Retina (tissue), 1 donor: ENCODE measurements around the gene RRBP1.

Experiments used
- DNase-seq: peaks from one replicate; pipeline ENCODE4 v3.0.0-alpha.2; 2016

RRBP1 gene

DNA sequence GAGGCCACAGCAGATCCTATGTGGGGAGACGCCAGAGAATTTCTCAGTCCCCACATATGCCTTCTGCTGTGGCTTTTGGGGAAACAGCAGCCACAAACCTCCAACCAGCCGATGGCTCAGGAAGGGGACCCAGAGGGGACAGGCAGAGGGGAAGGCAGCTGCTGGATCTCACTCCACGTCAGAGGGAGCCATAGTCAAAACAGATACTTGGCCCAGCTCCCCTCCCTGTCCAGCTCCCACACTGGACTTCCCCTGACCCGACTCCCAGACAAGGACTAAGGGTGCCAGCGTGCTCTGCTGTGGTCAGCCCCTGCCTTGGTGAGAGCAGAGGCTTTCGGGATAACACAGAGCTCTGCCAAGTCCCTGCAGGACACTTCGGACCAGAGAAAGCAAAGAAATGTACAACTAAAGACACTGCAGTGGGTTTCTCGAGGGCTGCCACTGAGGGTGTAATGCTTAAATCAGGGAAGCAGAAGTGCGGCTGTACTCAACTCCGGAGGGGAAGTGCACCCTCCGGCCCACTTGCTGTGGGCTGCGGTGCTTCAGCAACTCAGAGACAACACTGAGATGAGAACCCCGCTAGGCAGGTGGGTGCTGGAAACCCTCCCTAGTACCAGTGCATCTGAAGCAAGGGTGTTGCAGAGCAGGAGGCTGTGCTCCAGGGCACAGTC is 47.2 kb downstream of the RRBP1 start:
- no peak for DNase-seq

DNA sequence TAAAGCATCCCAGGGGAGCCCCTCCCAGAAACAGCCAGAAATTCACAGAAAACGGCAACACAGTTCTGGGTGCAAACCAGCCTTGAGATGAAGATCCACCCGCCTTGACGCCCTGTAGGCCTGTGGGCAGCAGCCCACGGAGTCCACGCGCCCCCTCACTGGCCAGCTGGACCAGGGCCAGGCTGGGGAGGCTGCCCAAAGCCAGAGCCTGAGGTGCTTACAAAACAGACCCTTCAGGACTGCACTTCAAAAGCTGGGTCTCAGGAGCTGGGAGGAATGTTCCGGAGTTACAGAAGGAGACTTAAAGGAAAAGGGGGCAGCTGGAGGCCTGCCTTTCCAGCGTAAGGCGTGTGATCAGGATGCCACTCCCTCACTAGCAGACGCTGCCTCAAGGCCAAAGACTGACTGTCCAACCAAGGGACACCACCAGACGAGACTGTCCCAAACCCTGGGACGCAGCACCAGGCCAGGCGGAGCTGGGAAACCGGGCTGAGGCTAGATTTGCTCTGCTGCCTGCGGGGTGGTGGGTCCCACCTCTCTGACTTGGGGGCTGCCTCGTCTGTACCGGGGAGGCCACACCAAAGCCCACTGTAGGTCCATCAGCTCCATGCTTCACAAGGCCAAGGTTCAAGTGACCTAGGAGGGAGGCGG is 48.1 kb downstream of the RRBP1 start:
- no peak for DNase-seq

DNA sequence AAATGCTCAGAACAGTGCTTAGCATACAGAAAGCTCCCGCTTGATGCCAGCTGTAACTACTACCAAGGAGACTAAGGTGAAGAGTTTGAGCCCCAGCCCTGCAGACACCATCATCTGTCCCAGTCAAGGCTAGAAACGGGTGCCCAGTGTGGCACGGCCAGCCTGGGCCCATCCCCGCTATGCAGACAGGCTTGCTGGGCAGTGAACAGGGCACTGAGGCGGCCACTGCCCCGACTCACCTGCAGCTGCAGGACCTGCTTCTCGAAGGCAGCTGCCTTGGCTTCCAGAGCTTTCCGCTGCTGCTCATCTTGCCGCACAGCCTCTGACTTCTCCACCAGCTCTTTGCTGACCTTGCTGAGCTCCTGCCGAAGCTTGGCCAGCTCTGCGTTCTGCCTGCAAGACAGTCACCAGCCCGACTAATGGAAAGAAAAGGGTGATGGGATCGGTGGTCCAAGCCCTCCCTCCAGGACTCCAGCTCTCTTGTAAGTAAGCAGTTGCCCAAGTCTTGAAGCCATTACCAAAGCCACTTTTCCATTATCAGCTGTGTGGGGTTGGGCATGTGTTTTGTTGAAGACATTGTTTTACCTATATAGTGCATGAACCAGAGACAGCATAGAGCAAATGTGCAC is 48.7 kb downstream of the RRBP1 start:
- DNase-seq: no peak

DNA sequence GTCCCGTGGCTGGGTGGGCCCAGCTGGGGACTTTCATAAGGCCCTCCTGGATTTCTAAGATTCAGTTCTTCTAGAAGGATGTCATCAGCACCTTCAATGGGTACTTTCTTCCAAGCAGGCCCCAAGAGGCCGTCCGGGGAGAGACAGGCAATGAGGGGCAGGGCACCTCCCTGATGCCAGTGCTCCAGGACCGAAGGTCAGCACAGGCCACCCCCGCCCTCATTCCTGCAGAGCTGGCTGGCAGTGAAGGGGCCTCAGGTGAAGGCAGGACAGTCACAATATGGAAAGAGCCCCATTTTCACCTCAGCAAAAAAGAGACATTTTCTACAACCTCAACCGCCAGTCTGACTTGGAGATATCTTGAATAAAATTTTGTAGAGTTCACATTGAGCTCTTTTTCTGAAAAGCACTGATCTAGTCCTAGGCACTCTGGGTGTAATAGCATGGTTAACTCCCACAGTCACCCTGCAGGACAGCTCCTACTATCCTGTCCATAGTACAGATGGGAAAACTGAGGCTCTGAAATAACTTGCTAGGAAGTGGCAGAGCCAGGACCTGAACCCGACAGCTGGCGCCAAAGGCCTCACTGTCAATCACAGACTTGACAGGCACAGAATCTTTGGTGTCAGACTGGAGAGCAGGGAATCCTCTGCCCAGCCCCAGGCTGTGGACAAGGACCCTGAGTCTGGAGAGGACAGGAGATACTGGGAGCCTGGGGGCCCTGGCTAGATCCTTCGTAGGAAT is 50.3 kb downstream of the RRBP1 start:
- DNase-seq: no peak

DNA sequence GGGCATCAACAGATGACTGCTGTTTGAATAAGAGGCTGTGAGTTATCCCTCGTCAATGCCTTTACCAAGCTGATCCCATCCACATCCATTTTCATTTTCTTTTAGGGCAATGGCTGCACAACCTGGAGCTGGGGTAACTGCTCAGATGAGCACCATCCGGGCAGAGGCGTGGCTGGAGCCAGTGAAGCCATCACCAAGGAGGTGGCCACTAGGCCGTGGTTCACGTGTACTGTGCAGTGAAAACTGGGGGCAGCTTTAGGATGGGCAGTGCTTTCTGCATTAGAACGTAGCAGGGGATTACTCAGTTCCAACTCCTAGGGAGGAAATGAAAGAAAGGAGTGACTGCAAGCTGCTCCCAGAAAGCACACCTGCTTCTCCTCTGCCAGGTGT is 51.2 kb downstream of the RRBP1 start:
- DNase-seq: no peak

DNA sequence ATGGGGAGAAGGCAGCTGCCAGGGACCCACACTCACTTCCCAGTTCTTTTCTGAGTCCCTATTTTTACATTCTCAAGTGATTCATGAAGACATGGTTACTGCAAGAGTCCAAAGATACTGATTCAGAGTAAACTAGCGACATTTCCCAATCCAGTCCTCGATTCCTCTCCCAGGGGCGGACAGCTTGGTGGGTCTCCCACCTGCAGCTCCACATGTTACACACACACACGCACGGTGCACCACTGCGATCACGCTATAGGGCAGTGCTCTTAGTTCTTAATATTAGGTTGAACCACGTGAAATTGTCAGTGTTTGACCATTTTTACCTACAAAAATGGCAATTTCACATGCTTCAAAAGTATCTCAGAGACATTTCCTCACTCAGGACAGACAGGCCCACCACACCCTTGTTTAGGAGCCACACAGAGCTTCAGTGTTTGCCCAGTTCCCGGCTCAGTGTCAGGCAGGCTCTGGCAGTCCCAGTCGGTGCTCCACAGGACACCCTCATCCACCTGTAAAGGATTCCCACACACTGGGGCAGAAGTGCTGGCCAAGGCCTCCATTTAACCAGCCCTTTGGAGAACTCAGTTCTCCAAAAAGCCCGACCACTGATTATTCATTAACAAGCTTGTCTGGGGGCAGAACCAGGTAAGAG is 51.8 kb downstream of the RRBP1 start:
- DNase-seq: no peak

DNA sequence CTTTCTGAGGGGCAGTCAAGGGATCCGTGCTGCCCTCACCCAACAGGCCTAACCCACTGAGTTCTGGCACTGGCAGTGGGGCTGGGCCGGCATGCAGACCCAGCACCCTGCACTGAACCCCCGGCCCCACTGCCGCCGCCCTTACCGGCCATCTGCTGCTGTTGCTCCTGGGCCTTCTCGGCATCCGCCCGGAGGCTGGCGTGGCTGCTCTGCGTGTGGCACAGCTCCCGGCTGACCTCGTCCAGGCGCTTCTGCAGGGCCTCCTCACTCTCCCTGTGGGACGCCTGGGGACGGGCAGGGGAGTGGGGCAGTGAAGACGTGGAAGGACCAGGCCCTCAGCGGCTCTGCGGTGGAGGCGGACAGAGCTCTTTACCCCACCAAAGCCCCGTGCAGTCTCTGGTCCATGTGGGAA is 52.4 kb downstream of the RRBP1 start:
- DNase-seq: no peak

DNA sequence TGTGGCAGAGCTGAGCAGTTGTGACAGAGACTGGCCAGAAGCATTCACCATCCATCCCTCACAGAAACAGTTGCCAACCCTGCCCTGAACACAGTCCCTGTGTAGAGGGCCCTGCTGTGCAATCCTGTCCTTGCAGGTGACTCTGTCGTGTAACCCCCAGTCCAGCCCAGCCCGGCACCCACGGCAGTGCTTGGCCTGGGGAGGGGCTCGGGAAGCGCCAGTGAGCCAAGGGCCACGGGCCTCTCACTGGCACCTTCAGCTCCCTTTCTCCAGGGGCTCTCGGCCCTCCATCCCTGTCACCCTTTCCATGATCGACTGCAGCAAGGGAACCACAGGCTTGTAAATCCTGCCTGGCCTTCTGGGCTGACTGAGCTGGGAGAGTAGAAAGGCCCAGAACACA is 53.0 kb downstream of the RRBP1 start:
- DNase-seq: no peak

DNA sequence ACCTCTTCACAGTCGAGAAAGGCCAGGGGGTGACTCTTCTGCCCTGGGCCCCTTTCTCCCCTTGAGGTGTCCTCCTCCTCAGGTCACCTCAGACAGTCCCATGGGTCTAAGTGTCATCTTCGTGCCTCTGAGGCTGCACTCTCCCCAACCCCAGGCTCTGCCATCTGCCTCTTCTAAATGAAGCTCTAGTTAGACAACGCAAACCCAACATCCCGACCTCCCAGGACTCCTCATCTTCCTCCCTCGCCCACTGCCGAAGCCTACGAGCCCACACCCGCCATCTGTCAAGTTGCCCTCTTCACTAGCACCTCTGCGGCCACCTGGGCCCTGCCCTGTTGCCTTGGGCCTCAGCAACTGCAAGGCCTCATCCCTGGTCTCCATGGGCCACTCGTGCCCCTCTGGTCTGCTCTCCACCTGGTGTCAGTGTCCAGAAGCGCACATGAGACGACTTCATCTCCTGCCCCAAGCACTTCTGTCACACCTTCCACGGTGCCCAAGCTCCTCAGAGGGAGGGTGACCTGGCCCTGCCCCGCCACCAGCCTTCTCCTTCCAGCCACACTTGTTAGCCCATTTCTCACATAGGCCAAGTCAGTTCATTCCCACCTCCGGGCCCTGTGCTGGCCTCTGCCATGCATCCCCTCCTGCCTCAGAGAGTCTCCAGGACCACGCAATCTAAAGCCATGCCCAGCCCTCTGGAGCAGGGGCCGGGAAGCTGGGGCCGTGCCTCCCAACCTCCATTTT is 53.8 kb downstream of the RRBP1 start:
- DNase-seq: no peak

DNA sequence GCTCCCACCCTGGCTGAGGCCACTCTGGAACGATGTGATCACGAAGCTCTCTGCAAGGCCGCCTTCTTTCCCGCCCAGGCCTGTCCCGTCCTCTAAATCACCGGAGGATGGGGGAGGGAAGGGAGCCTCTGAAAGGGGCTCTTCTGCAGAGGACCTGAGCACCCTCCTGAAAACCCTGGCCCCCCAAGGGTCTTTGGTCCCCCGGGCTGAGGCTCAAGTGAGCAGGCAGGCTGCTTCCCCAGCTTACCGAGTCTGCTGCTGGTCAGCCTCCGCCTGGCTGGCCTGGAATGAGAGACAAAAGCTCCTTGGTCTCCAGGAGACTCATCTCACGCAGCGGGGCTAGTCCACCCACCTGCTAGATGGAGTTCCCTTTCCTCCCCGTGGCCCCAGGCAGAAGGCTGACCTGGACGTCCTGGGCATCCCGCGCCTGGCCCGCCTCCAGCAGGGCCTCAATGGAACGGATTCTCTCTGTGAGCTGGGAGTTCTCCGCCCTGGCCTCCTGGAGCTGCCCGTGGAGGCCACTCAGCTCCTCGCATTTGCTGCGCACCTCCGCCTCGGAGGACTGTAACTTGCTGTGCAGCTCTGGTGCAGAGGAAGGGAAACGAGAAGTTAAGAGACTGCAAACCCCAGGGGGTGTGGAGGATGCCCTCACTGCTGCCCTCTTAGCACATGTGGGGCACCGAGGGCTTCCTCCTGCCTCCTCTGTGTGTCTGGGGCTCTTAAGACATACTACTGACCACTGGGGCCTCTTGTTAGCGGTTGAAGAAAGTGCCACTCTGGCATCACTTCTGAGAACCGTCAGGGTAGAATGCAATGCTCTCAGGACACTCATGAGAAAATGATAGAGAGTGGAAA is 54.7 kb downstream of the RRBP1 start:
- DNase-seq: no peak

DNA sequence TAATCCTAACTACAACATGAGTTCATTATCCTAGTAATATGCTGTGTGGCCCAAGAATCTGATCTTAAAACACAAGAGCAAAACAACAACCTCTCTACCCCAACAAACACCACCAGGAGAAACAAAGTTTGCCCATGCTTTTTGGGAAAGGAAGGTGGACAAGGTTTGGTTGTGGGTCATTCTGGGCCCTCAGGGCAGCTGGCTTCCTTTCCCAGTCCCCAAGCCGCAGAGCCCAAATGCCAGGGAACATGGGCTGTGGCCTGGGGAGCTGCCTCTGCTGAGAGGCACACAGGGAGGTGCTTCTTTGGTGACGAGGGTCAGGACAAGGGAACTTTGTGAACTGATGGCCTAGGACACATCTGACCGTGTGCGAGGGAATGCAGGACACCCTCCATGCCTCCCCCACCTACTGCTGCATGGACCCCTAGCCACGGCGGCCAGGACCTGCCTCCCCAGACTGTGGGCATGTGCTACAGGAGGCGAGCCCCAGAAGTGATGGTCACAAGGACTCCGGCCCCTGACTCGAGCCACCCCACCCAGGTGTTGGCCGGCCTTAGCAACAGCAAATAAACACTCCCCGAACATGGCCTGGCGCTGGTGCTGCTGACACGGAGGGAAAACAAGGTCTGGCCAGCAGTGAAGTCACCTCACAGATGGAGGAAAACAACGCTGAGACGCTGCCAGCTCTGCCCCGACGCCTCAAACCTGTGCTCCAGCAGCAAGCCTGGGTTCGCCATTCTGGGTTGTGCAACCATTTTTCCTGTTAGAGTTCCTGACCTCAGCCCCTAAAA is 55.6 kb downstream of the RRBP1 start:
- no peak for DNase-seq

DNA sequence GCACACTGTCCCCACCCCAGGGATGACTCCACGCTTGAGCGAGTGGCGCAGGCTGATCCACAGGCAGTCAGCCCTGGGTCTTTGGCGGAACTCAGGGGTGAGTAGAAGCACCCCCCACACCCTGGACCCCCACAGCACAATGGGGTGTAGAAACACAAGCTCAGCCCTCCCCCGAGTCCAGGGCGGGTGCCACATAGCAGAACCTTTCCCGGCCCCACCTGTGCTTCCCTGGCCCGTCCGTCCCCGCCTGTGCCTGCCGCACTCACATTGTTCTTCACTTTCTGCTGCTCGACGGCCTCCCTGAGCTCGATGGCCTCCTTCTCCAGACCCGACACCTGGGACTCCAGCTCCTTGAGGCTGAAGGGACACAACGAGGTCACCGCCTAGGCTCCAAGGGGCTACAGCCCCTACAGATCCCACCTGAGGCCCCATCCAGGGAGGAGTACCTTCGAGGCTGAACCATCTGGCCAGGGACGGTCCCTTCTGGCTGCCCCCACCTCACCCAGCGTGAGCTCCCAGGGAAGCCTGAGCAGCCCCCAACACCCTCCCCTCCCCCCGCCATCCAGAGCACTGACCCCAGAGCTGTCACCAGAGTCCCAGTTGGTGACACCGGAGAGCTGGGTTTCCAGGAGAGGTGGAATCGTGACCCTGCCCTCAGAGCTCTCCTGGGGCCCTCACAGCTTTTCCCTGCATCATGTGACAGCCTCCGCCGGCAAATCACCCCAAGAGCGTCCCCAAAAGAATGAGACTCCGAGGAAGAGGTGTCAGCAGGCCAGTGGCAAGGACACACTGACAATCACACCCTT is 56.6 kb downstream of the RRBP1 start:
- no peak for DNase-seq

DNA sequence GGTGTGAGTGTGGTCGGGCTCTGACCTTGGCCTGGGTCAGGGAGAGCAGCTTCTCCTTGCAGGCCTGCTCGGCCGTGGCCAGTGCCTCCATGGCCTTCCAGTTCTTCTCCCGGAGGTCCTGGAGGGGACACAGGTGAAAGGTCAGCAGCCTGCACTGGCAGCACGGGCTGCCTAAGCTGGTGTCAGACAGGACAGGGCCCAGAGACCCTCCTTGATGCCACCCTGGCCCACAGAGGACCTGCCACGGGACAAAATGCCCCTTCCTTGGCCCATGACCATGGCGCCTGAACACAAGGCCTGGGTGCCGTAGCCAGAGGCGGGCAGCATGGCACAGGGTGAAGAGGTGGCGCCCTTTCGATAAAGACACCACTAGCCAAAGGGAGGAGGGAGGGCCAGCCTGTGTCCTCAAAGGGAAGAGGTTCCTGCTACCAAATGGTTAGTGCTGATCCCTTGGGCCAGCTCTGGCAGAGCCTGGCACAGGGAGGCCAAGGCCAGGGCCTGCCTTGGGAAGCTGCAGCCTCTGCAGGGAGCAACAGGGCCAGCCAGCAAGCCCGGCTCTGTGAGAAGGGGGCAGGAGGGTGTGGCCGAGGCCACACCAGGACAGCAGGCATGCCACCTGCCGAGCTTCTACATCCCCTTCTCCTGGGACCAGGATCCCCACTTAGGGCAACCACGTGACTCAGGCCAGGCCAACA is 57.3 kb downstream of the RRBP1 start:
- DNase-seq: no peak

DNA sequence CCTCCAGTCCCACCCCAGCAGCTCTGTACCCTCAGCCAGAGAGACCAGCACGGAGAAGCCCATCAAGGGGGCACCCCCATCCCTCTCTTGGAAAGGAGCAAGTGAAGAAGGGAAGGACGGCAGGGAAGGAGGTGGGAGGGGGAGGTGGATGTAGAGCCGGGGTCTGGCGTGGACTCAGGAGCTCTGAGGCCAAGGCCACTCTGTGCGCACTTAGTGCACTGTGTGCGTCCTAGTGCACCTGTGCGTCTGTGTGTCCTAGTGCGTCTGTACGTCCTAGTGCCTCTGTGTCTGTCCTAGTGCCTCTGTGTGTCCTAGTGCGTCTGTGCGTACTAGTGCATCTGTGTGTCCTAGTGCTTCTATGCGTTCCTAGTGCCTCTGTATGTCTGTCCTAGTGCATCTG is 58.0 kb downstream of the RRBP1 start:
- DNase-seq: no peak

DNA sequence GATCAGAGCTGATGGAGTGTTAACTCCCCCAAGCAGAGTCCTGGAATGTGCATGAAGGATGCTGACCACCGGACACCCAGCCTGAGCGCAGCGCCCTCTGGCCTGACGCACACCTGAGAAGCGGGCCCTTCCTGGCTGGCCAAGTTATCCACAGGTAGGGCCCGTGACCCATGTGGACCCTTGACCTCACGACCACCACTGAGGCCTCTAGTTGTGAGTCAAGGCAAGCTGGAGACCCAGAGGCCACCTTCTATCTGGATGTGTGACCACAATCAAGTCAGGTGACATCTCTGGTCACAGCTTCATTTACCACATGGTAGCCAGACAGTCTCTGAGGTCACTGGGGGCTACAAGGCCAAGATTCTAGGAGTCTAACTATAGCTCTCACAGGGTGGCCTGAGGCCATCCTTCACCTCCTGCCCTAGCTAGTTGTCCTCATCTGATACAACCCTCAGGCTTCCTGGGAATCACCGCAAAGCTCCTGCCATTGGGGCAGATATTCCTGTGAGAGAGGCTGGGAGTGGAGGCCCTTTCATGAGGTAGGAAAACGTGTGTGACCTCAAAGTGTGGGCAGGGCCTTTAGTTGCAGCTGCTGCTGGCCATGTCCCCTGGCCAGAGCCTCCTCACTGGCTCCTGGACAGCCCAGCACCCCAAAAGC is 59.1 kb downstream of the RRBP1 start:
- no peak for DNase-seq

DNA sequence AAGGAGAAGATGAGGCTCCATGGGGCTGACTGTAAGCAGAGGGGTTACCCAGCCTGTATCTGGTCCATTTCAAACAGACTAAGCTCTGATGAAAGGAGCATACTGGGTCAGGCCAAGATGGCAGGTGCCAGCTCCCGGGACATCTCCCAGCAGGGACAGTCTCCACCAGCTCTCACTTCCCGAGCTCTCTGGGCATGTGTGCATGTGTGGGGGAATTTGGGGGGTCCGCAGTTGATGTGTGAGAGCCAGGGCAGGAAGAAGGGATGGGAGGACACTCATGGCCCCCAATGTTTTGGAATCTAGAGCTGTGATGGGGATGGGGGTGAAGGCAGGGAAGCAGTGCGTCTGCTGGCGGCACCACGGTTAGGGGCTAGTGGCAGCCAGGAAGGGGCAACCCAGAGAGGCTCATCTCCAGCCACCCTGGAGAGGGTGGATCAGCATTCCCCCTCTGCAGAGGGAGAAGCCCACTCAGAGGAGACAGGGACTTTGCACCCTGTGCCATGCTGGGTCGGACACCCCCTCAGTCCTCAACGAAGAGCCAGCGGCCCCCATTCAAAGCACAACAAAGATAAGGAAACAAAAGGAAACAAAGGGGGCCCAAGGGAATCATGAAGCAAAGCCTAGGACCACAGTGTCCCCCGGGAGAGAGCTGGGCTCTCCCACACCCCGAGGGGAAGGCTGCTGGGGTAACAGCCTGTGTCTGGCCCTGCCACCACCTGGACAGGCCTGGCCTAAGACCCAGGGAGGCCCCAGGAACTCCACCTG is 59.8 kb downstream of the RRBP1 start:
- DNase-seq: peak; percentile 1

DNA sequence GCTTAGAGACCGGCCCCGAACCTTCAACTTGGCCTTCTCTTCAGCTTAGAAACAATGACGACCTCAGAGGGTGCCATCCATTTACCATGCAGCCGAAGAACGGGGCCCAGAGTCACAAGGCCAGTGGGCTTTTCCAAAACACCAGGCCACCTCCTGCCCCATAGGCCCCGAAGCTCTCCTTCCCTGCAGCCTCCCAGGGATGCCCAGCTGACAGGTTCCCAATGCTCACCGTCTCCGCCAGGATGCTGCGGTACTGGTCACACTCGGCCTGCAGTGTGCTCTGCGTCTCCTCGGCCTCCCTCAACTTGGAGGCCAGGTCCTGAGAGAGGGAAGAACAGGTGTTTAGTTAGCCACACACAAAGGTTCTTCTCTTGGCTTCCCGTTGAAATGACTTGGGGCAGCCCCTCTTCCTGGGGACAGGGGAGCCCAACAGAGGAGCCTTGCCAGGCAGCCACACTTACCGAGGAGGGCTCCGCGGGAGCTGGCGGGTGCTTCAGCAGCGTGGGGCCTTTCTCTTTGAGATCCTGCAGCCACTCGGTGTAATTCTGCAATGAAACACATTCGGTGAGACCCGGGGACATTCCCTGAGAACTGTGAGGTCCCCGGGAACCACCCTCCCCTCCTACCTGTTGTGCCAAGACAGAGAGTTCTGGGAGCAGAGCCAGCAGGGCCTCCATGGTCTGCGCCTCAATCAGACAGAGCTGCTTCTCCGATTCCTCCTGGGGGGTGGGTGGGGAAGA is 60.6 kb downstream of the RRBP1 start:
- DNase-seq: no peak
